GM13976 (cell line): ENCODE data around the gene SCGB1C2.

Experiments used
- DNase-seq: peaks from one replicate; pipeline ENCODE4 v3.0.0; 2012; ENCODE audit warnings: low spot score
- CTCF ChIP-seq: IDR thresholded peaks from 2 replicates; pipeline ENCODE4 v1.5.1; 2012; ENCODE audit warnings: borderline replicate concordance, mild to moderate bottlenecking; ENCODE audit not compliant: insufficient read depth; ENCODE audit errors: extremely low read depth, missing control alignments, control extremely low read depth
- in situ Hi-C: fragments of 300-500 bp; cut with MboI; formaldehyde crosslinking; loops from one replicate; pipeline ENCODE4 v1.12.0; 2022; ENCODE audit warnings: low sequenced_read_pairs, mixed read lengths, inconsistent platforms; ENCODE audit not compliant: unreplicated experiment

The SCGB1C2 gene

GRCh38 chr17:173166-173911 lies 36.0 kb downstream of the SCGB1C2 start:
- DNase-seq = no peak
- TF ChIP-seq CTCF = no peak
- in situ Hi-C loops = no loop called here

GRCh38 chr17:177155-177554 lies 39.8 kb downstream of the SCGB1C2 start:
- TF ChIP-seq CTCF = no peak
- DNase-seq = no peak
- in situ Hi-C loops = no loop called here

GRCh38 chr17:177762-178161 lies 40.4 kb downstream of the SCGB1C2 start:
- TF ChIP-seq CTCF = no peak
- DNase-seq = no peak
- in situ Hi-C loops = no loop called here

GRCh38 chr17:178292-179065 lies 41.1 kb downstream of the SCGB1C2 start:
- DNase-seq = no peak
- TF ChIP-seq CTCF = no peak
- in situ Hi-C loops = no loop called here

GRCh38 chr17:179066-179432 lies 41.7 kb downstream of the SCGB1C2 start:
- DNase-seq = no peak
- in situ Hi-C loops = no loop called here

GRCh38 chr17:179781-180380 lies 42.5 kb downstream of the SCGB1C2 start:
- no peak for DNase-seq
- TF ChIP-seq CTCF = no peak
- in situ Hi-C loops = no loop called here

More at GRCh38 chr17:179066-179432, 41.7 kb downstream of the SCGB1C2 start:
- TF ChIP-seq CTCF = no peak
